Neuron (in vitro differentiated cells): ENCODE data around the gene CAMK2A.

Experiments used
- H2AFZ ChIP-seq: one replicate; pipeline ENCODE4 v1.6.1; 2013; ENCODE audit warnings: low read depth, mild to moderate bottlenecking, inconsistent platforms, low read length, moderate library complexity
- H3K27me3 ChIP-seq: one replicate; pipeline ENCODE4 v1.6.1; 2013; ENCODE audit warnings: low read length; ENCODE audit not compliant: insufficient read depth
- H3K36me3 ChIP-seq: one replicate; pipeline ENCODE4 v1.6.1; 2013; ENCODE audit warnings: low read length; ENCODE audit not compliant: insufficient read depth
- H3K4me1 ChIP-seq: one replicate; pipeline ENCODE4 v1.6.1; 2013; ENCODE audit warnings: low read length; ENCODE audit not compliant: insufficient read depth
- H3K4me3 ChIP-seq: 2 replicates; pipeline ENCODE4 v1.5.1; 2013; ENCODE audit warnings: mild to moderate bottlenecking, low read length, moderate library complexity
- H3K9me3 ChIP-seq: one replicate; pipeline ENCODE4 v1.6.1; 2013; ENCODE audit warnings: low read length

The CAMK2A gene

DNA sequence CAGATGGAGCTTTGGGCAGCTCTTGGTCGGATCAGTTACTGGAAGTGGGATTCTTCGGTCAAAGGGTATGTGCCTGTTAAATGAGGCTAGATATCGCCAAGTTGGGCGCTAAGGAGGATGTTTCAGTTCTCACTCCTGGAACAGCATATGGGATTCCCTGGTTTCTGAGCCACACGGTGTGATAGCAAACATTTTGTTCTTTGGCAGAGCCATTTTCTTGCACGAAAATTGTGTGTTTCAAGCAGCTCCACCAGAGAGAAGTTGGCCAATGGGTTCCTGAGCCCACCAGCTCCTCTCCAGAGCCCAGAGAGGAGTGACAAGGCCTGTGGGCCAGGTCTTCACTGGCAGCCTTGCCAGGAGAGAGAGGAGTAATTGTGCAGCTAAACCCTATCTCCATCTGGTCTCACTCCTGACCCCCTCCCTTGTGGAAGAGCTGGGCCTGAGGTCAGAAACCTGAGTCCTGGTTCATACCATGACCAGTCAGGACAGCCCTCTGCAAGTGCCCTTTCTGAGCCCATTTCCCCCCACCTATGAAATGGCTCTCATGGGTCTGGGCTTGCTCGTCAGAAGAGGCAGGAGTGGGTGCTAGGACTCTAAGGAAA, 110.5 kb downstream of the CAMK2A start:
- Histone ChIP-seq H3K27me3 (peaks cover 6% of the 10 kb centered on the region), H3K9me3 (no peaks in the 10 kb centered on the region), H3K4me1 (no peaks in the 10 kb centered on the region), H2AFZ (no peak overlapping the region), H3K4me3 (no peak overlapping the region), H3K36me3 (no peaks in the 10 kb centered on the region)

- Histone ChIP-seq H3K4me3 (no peak overlapping the region), H2AFZ (no peak overlapping the region), H3K4me1 (no peaks in the 10 kb centered on the region), H3K27me3 (peaks cover 5% of the 10 kb centered on the region), H3K9me3 (no peaks in the 10 kb centered on the region), H3K36me3 (no peaks in the 10 kb centered on the region)
Observed at GRCh38 chr5:150178262-150178661, 111.3 kb downstream of the CAMK2A start.

- Histone ChIP-seq H3K27me3 (peaks cover 9% of the 10 kb centered on the region), H2AFZ (no peak overlapping the region)
Observed at GRCh38 chr5:150177721-150178120, 111.9 kb downstream of the CAMK2A start.

GRCh38 chr5:150176745-150177477, 112.7 kb downstream of the CAMK2A start:
- Histone ChIP-seq H3K27me3 (peaks cover 13% of the 10 kb centered on the region), H3K4me3 (no peak overlapping the region), H3K4me1 (no peaks in the 10 kb centered on the region), H3K9me3 (no peaks in the 10 kb centered on the region), H2AFZ (no peak overlapping the region), H3K36me3 (no peaks in the 10 kb centered on the region)

More at GRCh38 chr5:150177721-150178120, 111.9 kb downstream of the CAMK2A start:
- H3K4me3 ChIP-seq: no peak overlapping the region
- no peaks in the 10 kb centered on the region for H3K9me3 ChIP-seq
- no peaks in the 10 kb centered on the region for H3K4me1 ChIP-seq
- no peaks in the 10 kb centered on the region for H3K36me3 ChIP-seq

DNA sequence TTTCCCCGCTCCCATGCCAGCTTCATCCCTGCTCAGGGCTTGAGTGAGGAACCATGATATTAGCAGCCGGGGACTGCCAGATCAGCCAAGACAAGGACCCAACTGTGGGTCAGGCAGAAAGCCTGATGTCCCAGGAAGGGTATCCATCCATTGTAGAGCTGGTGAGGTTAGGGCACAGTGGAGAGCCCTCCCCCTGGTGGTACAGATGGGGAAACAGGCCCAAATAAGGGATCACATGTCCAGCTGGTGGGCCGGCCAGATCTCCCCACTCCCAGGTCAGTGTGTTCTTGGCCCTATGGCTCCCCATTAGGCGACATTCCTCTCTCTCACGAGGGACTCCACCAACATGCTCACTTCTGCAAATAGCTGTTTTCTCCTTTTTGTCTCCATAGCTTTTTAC, 114.0 kb downstream of the CAMK2A start:
- H3K4me1 ChIP-seq: no peaks in the 10 kb centered on the region
- H3K27me3 ChIP-seq: peaks cover 13% of the 10 kb centered on the region
- no peaks in the 10 kb centered on the region for H3K9me3 ChIP-seq
- no peak overlapping the region for H3K4me3 ChIP-seq
- H2AFZ ChIP-seq: no peak overlapping the region
- no peaks in the 10 kb centered on the region for H3K36me3 ChIP-seq

DNA sequence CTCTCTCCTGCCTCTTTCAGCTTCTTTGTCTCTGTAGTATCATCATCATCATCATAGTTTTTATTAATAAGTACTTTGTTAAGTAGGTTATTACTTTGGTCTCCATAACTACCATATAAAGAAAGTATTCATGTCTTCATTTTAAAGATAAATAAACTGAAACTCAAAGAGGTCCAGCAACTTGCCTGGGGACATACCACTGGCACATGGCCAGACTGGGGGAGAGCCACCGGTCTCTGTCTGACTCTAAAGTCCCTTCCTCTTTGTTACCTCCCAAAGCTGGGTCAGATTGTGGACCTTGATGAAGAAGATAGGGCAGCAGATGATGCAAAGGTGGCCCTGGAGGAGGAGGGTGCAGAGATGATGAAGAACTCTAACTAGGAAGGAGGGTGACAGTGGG, 114.5 kb downstream of the CAMK2A start:
- H3K4me1 ChIP-seq: no peaks in the 10 kb centered on the region
- no peak overlapping the region for H2AFZ ChIP-seq
- peaks cover 13% of the 10 kb centered on the region for H3K27me3 ChIP-seq
- H3K9me3 ChIP-seq: no peaks in the 10 kb centered on the region
- no peaks in the 10 kb centered on the region for H3K36me3 ChIP-seq
- no peak overlapping the region for H3K4me3 ChIP-seq

DNA sequence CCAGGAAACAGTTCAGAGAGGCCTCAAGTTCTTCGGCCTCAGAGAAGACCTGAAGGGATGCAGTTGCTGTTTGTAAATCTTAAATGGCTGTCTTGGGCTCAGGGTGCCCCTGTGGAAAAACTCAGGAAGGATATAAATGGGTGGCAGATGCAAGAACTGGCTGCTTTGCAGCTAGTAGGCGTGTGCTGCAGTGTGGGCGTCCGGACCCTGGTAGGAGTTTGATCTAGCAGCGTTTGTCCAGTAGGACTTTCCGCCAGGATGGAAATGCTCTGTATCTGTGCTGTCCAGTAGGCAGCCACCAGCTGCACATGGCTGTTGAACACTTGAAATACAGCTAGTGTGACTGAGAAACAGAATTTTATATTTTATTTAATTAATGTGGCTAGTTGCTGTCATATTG, 115.3 kb downstream of the CAMK2A start:
- H2AFZ ChIP-seq: no peak overlapping the region
- no peaks in the 10 kb centered on the region for H3K36me3 ChIP-seq
- no peaks in the 10 kb centered on the region for H3K9me3 ChIP-seq
- peaks cover 16% of the 10 kb centered on the region for H3K27me3 ChIP-seq
- no peaks in the 10 kb centered on the region for H3K4me1 ChIP-seq
- H3K4me3 ChIP-seq: no peak overlapping the region

GRCh38 chr5:150173161-150173560, 116.4 kb downstream of the CAMK2A start:
- no peaks in the 10 kb centered on the region for H3K4me1 ChIP-seq
- no peak overlapping the region for H2AFZ ChIP-seq
- no peaks in the 10 kb centered on the region for H3K9me3 ChIP-seq
- H3K36me3 ChIP-seq: no peaks in the 10 kb centered on the region
- no peak overlapping the region for H3K4me3 ChIP-seq
- H3K27me3 ChIP-seq: peaks cover 16% of the 10 kb centered on the region

DNA sequence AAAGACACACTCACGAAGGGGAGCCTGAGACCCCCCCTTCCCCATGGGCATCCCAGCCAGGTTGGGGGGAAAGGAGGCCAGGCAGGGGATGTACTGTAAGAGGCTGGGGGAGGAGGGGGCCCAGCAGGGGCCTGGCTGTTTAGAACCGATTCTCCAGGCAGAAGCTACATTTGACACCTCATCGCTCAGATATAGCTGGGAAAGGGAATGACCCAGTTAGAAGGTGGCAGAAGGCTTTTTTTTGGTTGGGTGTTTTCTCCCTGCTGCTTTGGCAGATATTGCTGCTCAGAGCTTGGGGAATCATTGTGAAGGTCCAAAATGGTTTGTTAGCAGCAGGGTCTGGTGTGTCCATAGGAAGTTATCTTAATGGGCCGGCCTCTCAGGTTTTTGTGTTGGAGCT, 117.0 kb downstream of the CAMK2A start:
- H3K4me1 ChIP-seq: no peaks in the 10 kb centered on the region
- no peak overlapping the region for H3K4me3 ChIP-seq
- H2AFZ ChIP-seq: no peak overlapping the region
- no peaks in the 10 kb centered on the region for H3K36me3 ChIP-seq
- H3K9me3 ChIP-seq: no peaks in the 10 kb centered on the region
- peaks cover 16% of the 10 kb centered on the region for H3K27me3 ChIP-seq

- no peak overlapping the region for H3K4me3 ChIP-seq
- no peaks in the 10 kb centered on the region for H3K9me3 ChIP-seq
- peaks cover 20% of the 10 kb centered on the region for H3K27me3 ChIP-seq
- H3K4me1 ChIP-seq: no peaks in the 10 kb centered on the region
- H3K36me3 ChIP-seq: no peaks in the 10 kb centered on the region
- no peak overlapping the region for H2AFZ ChIP-seq
Observed at GRCh38 chr5:150172145-150172544, 117.4 kb downstream of the CAMK2A start.
